Neural cell (in vitro differentiated cells): ENCODE results near the gene STAT6. TPM values are rescaled to one million over a fixed set of nuclear protein-coding genes. Genes with fewer than 3 reads are reported as not detected.

Experiments used
- H2AFZ ChIP-seq: fragments of 200-600, 300-800 bp; sonication (generic), shearing (Covaris generic); 2 replicates; pipeline ENCODE4 v1.6.0; 2014; ENCODE audit warnings: low read depth, mild to moderate bottlenecking, antibody characterized with exemption, low read length, moderate library complexity
- H3F3A ChIP-seq: fragments of 200-600 bp; shearing (Covaris generic); 2 replicates; pipeline ENCODE4 v1.6.1; 2016; ENCODE audit warnings: mild to moderate bottlenecking, moderate library complexity, mixed read lengths, antibody characterized with exemption, low read length; ENCODE audit not compliant: insufficient read depth, poor library complexity, severe bottlenecking
- H3K27ac ChIP-seq: fragments of 200-600, 300-800 bp; sonication (generic), shearing (Covaris generic); 2 replicates; pipeline ENCODE4 v1.5.1; 2014; ENCODE audit warnings: mild to moderate bottlenecking, low read length, moderate library complexity
- H3K27me3 ChIP-seq: fragments of 300-800, 200-600 bp; sonication (generic), shearing (Covaris generic); 2 replicates; pipeline ENCODE4 v1.6.0; 2014; ENCODE audit warnings: mild to moderate bottlenecking, low read depth, low read length, moderate library complexity; ENCODE audit not compliant: insufficient read depth
- H3K36me3 ChIP-seq: fragments of 300-800, 200-600 bp; sonication (generic), shearing (Covaris generic); 2 replicates; pipeline ENCODE4 v1.5.1; 2014; ENCODE audit warnings: mild to moderate bottlenecking, antibody characterized with exemption, low read length, moderate library complexity; ENCODE audit not compliant: insufficient read depth
- H3K4me2 ChIP-seq: fragments of 300-800, 200-600 bp; sonication (generic), shearing (Covaris generic); 2 replicates; pipeline ENCODE4 v1.6.0; 2014; ENCODE audit warnings: mild to moderate bottlenecking, low read length
- H3K4me3 ChIP-seq: fragments of 300-800, 200-600 bp; sonication (generic), shearing (Covaris generic); 2 replicates; pipeline ENCODE4 v1.5.1; 2014; ENCODE audit warnings: mild to moderate bottlenecking, low read length, moderate library complexity
- H3K79me2 ChIP-seq: fragments of 200-600 bp; shearing (Covaris generic); replicated peaks from 2 replicates; pipeline ENCODE4 v1.6.0; 2014; ENCODE audit warnings: mild to moderate bottlenecking, low read length, moderate library complexity; ENCODE audit not compliant: insufficient read depth
- H3K9ac ChIP-seq: fragments of 300-800, 200-600 bp; sonication (generic), shearing (Covaris generic); 2 replicates; pipeline ENCODE4 v1.6.1; 2016; ENCODE audit warnings: mild to moderate bottlenecking, low read length, mixed read lengths
- H3K9me2 ChIP-seq: fragments of 200-600 bp; shearing (Covaris generic); 2 replicates; pipeline ENCODE4 v1.6.1; 2016; ENCODE audit warnings: mild to moderate bottlenecking, low read length, mixed read lengths; ENCODE audit not compliant: insufficient read depth
- H3K9me3 ChIP-seq: fragments of 200-600, 300-800 bp; sonication (generic), shearing (Covaris generic); 2 replicates; pipeline ENCODE4 v1.6.1; 2016; ENCODE audit warnings: mild to moderate bottlenecking, mixed run types, low read length, moderate library complexity, mixed read lengths
- H4K20me1 ChIP-seq: fragments of 200-600 bp; shearing (Covaris generic); 2 replicates; pipeline ENCODE4 v1.6.1; 2016; ENCODE audit warnings: mild to moderate bottlenecking, mixed run types; ENCODE audit not compliant: insufficient read depth
- CTCF ChIP-seq: fragments of 450-650 bp; IDR thresholded peaks from 2 replicates; pipeline ENCODE4 v1.5.1; 2014; ENCODE audit warnings: antibody characterized with exemption, mild to moderate bottlenecking, moderate library complexity; ENCODE audit not compliant: poor library complexity, severe bottlenecking
- EP300 ChIP-seq: fragments of 450-650 bp; conservative IDR thresholded peaks from 2 replicates; pipeline ENCODE4 v1.6.1; 2014; ENCODE audit warnings: antibody characterized with exemption, mild to moderate bottlenecking, moderate library complexity; ENCODE audit not compliant: poor library complexity, severe bottlenecking
- EZH2 ChIP-seq: fragments of 200-600, 300-800 bp; shearing (Covaris generic), sonication (generic); IDR thresholded peaks from 2 replicates; pipeline ENCODE4 v1.6.1; 2014; ENCODE audit warnings: antibody characterized with exemption, low read length, borderline replicate concordance, mild to moderate bottlenecking; ENCODE audit not compliant: insufficient read depth, poor library complexity, severe bottlenecking
- MXI1 ChIP-seq: fragments of 450-650 bp; conservative IDR thresholded peaks from 2 replicates; pipeline ENCODE4 v1.6.1; 2014; ENCODE audit warnings: antibody characterized with exemption, mild to moderate bottlenecking; ENCODE audit not compliant: poor library complexity, severe bottlenecking
- POLR2AphosphoS5 ChIP-seq: IDR thresholded peaks from 2 replicates; pipeline ENCODE4 v1.6.1; 2012
- RAD21 ChIP-seq: fragments of 450-650 bp; conservative IDR thresholded peaks from 2 replicates; pipeline ENCODE4 v1.6.1; 2014; ENCODE audit warnings: antibody characterized with exemption, mild to moderate bottlenecking, moderate library complexity
- SMC3 ChIP-seq: fragments of 450-650 bp; conservative IDR thresholded peaks from 2 replicates; pipeline ENCODE4 v1.6.1; 2014; ENCODE audit warnings: antibody characterized with exemption, mild to moderate bottlenecking, moderate library complexity; ENCODE audit not compliant: poor library complexity
- TAF1 ChIP-seq: IDR thresholded peaks from 2 replicates; pipeline ENCODE4 v1.6.1; 2012; ENCODE audit warnings: low read depth
- polyA plus RNA-seq: library from polyadenylated mRNA; depleted of rRNA; stranded (reverse); fragments of >200 nt; gene quantifications from 2 replicates; pipeline ENCODE4 v1.2.3, GENCODE V29; 2014
- TF ChIP-seq, protein P1 (sequence below): IDR thresholded peaks from 2 replicates; pipeline ENCODE4 v1.6.1; 2012; ENCODE audit warnings: borderline replicate concordance

STAT6 gene
- polyA plus RNA-seq, 1 donor from 2014 or later = not detected

DNA sequence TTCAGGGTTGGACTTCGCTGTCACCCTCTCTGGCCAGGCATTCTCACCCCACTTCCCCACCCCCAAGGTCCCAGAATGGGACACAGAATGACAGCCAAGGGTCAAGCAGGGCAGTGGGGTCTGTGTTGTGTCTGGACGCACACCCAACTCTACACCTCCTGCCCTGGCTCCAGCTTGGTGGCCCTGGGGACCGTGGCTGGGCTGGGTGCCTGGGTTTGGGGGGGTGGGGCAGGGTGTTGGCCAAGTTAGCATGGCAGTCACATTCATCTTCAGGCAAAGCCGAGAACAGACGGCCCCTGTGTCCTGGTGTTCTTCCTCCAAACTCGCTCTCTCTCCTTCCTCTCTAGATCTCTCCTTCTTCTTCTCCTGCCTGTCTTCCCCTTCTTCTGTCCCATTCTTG lies 22.8 kb upstream of the STAT6 start:
- H3K27me3 ChIP-seq = no peaks in the 10 kb centered on the region
- no peak overlapping the region for H3K4me2 ChIP-seq
- H3F3A ChIP-seq = no peaks in the 10 kb centered on the region
- H3K79me2 ChIP-seq = peaks cover 35% of the 10 kb centered on the region
- H3K27ac ChIP-seq = no peak overlapping the region
- H3K9me3 ChIP-seq = no peaks in the 10 kb centered on the region
- no peak overlapping the region for H3K4me3 ChIP-seq
- peaks cover 21% of the 10 kb centered on the region for H4K20me1 ChIP-seq
- no peak overlapping the region for H3K9ac ChIP-seq
- no peak overlapping the region for H2AFZ ChIP-seq
- no peak for TF ChIP-seq POLR2AphosphoS5
- TF ChIP-seq MXI1 = no peak
- no peak for TF ChIP-seq TAF1
- TF ChIP-seq, protein P1, sequence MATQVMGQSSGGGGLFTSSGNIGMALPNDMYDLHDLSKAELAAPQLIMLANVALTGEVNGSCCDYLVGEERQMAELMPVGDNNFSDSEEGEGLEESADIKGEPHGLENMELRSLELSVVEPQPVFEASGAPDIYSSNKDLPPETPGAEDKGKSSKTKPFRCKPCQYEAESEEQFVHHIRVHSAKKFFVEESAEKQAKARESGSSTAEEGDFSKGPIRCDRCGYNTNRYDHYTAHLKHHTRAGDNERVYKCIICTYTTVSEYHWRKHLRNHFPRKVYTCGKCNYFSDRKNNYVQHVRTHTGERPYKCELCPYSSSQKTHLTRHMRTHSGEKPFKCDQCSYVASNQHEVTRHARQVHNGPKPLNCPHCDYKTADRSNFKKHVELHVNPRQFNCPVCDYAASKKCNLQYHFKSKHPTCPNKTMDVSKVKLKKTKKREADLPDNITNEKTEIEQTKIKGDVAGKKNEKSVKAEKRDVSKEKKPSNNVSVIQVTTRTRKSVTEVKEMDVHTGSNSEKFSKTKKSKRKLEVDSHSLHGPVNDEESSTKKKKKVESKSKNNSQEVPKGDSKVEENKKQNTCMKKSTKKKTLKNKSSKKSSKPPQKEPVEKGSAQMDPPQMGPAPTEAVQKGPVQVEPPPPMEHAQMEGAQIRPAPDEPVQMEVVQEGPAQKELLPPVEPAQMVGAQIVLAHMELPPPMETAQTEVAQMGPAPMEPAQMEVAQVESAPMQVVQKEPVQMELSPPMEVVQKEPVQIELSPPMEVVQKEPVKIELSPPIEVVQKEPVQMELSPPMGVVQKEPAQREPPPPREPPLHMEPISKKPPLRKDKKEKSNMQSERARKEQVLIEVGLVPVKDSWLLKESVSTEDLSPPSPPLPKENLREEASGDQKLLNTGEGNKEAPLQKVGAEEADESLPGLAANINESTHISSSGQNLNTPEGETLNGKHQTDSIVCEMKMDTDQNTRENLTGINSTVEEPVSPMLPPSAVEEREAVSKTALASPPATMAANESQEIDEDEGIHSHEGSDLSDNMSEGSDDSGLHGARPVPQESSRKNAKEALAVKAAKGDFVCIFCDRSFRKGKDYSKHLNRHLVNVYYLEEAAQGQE = no peak
- TF ChIP-seq SMC3 = no peak
- no peak for TF ChIP-seq CTCF
- no peak for TF ChIP-seq EZH2
- TF ChIP-seq RAD21 = no peak
- no peak for TF ChIP-seq EP300
- no peaks in the 10 kb centered on the region for H3K9me2 ChIP-seq
- no peaks in the 10 kb centered on the region for H3K36me3 ChIP-seq

DNA sequence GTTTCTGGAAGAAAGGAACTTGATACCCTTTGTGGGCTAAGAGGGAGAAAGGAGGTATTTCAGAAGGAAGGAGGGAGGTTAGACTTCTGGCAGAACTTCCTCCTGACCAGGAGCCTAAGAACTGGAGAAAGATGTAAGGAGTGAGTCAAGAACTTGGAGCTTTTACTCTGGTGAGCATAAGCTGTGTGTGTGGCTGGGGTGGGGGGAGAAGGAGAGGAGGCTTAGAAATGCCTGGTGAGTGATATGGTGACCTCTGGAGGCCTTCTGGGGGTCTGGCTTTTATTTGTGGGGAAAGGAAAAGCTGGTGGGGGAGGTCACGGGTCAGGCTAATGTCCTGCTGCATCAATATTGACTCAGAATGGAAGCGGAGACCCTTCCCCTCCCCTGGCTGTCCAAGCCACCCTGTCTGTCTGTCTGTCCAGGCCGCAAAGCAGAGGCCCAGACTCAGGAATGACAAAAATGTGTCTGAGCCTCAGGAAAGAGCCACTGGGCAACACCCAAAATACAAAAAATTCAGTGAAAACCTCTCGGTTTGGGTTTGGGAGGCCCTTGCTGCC lies 21.9 kb upstream of the STAT6 start:
- Histone ChIP-seq H3K9ac (no peak overlapping the region), H3K9me3 (no peaks in the 10 kb centered on the region), H3K9me2 (no peaks in the 10 kb centered on the region), H3K27ac (no peak overlapping the region), H3K4me3 (peak overlapping the region; percentile 99), H3K79me2 (peaks cover 39% of the 10 kb centered on the region), H3K27me3 (no peaks in the 10 kb centered on the region), H3K4me2 (no peak overlapping the region), H3K36me3 (no peaks in the 10 kb centered on the region), H2AFZ (no peak overlapping the region), H3F3A (no peaks in the 10 kb centered on the region), H4K20me1 (peaks cover 21% of the 10 kb centered on the region)
- no peak for TF ChIP-seq SMC3
- TF ChIP-seq POLR2AphosphoS5 = no peak
- no peak for TF ChIP-seq MXI1
- no peak for TF ChIP-seq TAF1
- no peak for TF ChIP-seq RAD21
- TF ChIP-seq EP300 = no peak
- TF ChIP-seq EZH2 = no peak
- TF ChIP-seq CTCF = no peak
- TF ChIP-seq, protein P1 = no peak
